Body of pancreas (tissue), 4 donors: ENCODE data around the gene PALLD. TPM values are rescaled to one million over a fixed set of nuclear protein-coding genes. Genes with fewer than 3 reads are reported as not detected.

Experiments used
- ATAC-seq: fragments of 150-250 bp; one replicate; pipeline ENCODE4 v1.9.1; 2016
- DNase-seq, 4 donors: peaks; one replicate each; pipeline ENCODE4 v3.0.0-alpha.2; 2019
- H3K27ac ChIP-seq, 4 donors: fragments of 200-600 bp; sonication (generic); 1 replicate in 3 of 4; 2 replicates in 1 of 4; pipeline versions ENCODE4 v1.5.1 to v1.6.1; 2016 to 2019; ENCODE audit warnings: mild to moderate bottlenecking in 1 of 4, mixed read lengths in 1 of 4, moderate library complexity in 1 of 4
- H3K27me3 ChIP-seq, 2 donors: fragments of 200-600 bp; sonication (generic); one replicate each; pipeline ENCODE4 v1.6.0; 2016; ENCODE audit warnings: mild to moderate bottlenecking in 1 of 2
- H3K36me3 ChIP-seq, 2 donors: fragments of 200-600 bp; sonication (generic); replicated peaks in 1 of 2; 2 replicates each; pipeline ENCODE4 v1.5.1; 2016; ENCODE audit warnings: low read depth in 2 of 2; ENCODE audit not compliant: insufficient read depth in 1 of 2
- H3K4me1 ChIP-seq: fragments of 200-600 bp; sonication (generic); one replicate; pipeline ENCODE4 v1.6.0; 2016
- H3K4me3 ChIP-seq, 2 donors: fragments of 200-600 bp; sonication (generic); 1 replicate in 1 of 2; 2 replicates in 1 of 2; pipeline ENCODE4 v1.5.1; 2016 to 2019
- H3K9me3 ChIP-seq, 3 donors: fragments of 200-600 bp; sonication (generic); 1 replicate in 2 of 3; 2 replicates in 1 of 3; pipeline ENCODE4 v1.5.1; 2016
- POLR2A ChIP-seq, 3 donors: fragments of 450-650 bp; IDR thresholded peaks; one replicate each; pipeline ENCODE4 v1.6.1; 2016; ENCODE audit warnings: antibody characterized with exemption in 3 of 3, mild to moderate bottlenecking in 2 of 3
- WGBS, 2 donors: methylation state at CpG; one replicate each; pipeline ENCODE4 v1.1.5; 2017; 5-methylcytosine and 5-hydroxymethylcytosine counted together
- intact Hi-C: fragments of 100-400 bp; cut with DNase I; formaldehyde crosslinking; loops from one replicate; pipeline ENCODE4 v1.15.1; 2023
- total RNA-seq, 2 donors: library from RNA; depleted of rRNA; stranded (reverse); fragments of >200 nt; gene quantifications; one replicate each; pipeline ENCODE4 v1.1.0, GENCODE V29; 2016
- TF ChIP-seq, protein P1 (sequence below), 7 experiments: fragments of 450-650 bp in 4 of 7; fragments of 200-600 bp in 3 of 7; sonication (generic) in 3 of 7; IDR thresholded peaks; one replicate each; pipeline ENCODE4 v1.5.1; 2016 to 2019; ENCODE audit warnings: antibody characterized with exemption in 7 of 7

Gene PALLD
- total RNA-seq, 2 donors from 2014 or later: 46.8 to 52.4 TPM

- Histone ChIP-seq H3K36me3 (no peaks in the 10 kb centered on the region), H3K27me3 (no peaks in the 10 kb centered on the region), H3K4me1 (peaks cover 4% of the 10 kb centered on the region), H3K27ac (no peak overlapping the region), H3K4me3 (no peak overlapping the region), H3K9me3 (no peaks in the 10 kb centered on the region)
- intact Hi-C loops: no loop called here
- WGBS, 2 donors: 94 to 98% methylated on average over 2 of the region's 2 CpGs
- TF ChIP-seq, protein P1, sequence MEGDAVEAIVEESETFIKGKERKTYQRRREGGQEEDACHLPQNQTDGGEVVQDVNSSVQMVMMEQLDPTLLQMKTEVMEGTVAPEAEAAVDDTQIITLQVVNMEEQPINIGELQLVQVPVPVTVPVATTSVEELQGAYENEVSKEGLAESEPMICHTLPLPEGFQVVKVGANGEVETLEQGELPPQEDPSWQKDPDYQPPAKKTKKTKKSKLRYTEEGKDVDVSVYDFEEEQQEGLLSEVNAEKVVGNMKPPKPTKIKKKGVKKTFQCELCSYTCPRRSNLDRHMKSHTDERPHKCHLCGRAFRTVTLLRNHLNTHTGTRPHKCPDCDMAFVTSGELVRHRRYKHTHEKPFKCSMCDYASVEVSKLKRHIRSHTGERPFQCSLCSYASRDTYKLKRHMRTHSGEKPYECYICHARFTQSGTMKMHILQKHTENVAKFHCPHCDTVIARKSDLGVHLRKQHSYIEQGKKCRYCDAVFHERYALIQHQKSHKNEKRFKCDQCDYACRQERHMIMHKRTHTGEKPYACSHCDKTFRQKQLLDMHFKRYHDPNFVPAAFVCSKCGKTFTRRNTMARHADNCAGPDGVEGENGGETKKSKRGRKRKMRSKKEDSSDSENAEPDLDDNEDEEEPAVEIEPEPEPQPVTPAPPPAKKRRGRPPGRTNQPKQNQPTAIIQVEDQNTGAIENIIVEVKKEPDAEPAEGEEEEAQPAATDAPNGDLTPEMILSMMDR (IDR thresholded peaks at IDR 0.05): no peak
- TF ChIP-seq POLR2A (IDR thresholded peaks at IDR 0.05): no peak
- no peak for ATAC-seq
- DNase-seq: peak in 1 of 4 donors; percentile 21
Measured at GRCh38 chr4:168475745-168476144, 21.1 kb upstream of the PALLD start.

GRCh38 chr4:168478868-168479267 is 18.0 kb upstream of the PALLD start:
- Histone ChIP-seq H3K27me3 (no peaks in the 10 kb centered on the region), H3K36me3 (no peaks in the 10 kb centered on the region), H3K27ac (no peak overlapping the region), H3K4me3 (no peak overlapping the region), H3K4me1 (peaks cover 8% of the 10 kb centered on the region), H3K9me3 (no peaks in the 10 kb centered on the region)
- 96 to 97% methylated on average over 3 of the region's 3 CpGs for WGBS, 2 donors
- intact Hi-C loops: no loop called here
- ATAC-seq (no peak), DNase-seq (no peak)
- TF ChIP-seq, protein P1 (IDR thresholded peaks at IDR 0.05): no peak
- TF ChIP-seq POLR2A (IDR thresholded peaks at IDR 0.05): no peak

GRCh38 chr4:168480931-168481611 is 15.8 kb upstream of the PALLD start:
- intact Hi-C loops: no loop called here
- no peaks in the 10 kb centered on the region for H3K27me3 ChIP-seq
- ATAC-seq: peak; percentile 54
- peak; percentile 15 to 39 (median 22) for DNase-seq
- TF ChIP-seq POLR2A (IDR thresholded peaks at IDR 0.05): no peak
- TF ChIP-seq, protein P1 (IDR thresholded peaks at IDR 0.05): no peak
- H3K36me3 ChIP-seq: no peaks in the 10 kb centered on the region
- H3K4me3 ChIP-seq: peak overlapping the region; percentile 66 to 86
- peaks cover 8% of the 10 kb centered on the region for H3K4me1 ChIP-seq
- no peaks in the 10 kb centered on the region for H3K9me3 ChIP-seq
- peak overlapping the region; percentile 76 to 97 (median 90) for H3K27ac ChIP-seq
- 13 to 14% methylated on average over 7 of the region's 7 CpGs for WGBS, 2 donors

- no peaks in the 10 kb centered on the region for H3K27me3 ChIP-seq
- H3K9me3 ChIP-seq: no peaks in the 10 kb centered on the region
- DNase-seq: no peak
- H3K27ac ChIP-seq: no peak overlapping the region
- ATAC-seq: no peak
- intact Hi-C loops: no loop called here
- peaks cover 8% of the 10 kb centered on the region for H3K4me1 ChIP-seq
- TF ChIP-seq, protein P1 (IDR thresholded peaks at IDR 0.05): no peak
- no peak for TF ChIP-seq POLR2A (IDR thresholded peaks at IDR 0.05)
- WGBS, 2 donors: 85 to 87% methylated on average over 7 of the region's 7 CpGs
- H3K36me3 ChIP-seq: no peaks in the 10 kb centered on the region
- no peak overlapping the region for H3K4me3 ChIP-seq
Measured at GRCh38 chr4:168483811-168484210, 13.0 kb upstream of the PALLD start.

GRCh38 chr4:168484626-168485025 is 12.2 kb upstream of the PALLD start:
- intact Hi-C loops: no loop called here
- TF ChIP-seq, protein P1 (IDR thresholded peaks at IDR 0.05): no peak
- no peak for TF ChIP-seq POLR2A (IDR thresholded peaks at IDR 0.05)
- no peaks in the 10 kb centered on the region for H3K36me3 ChIP-seq
- ATAC-seq (no peak), DNase-seq (no peak)
- H3K9me3 ChIP-seq: no peaks in the 10 kb centered on the region
- peaks cover 4% of the 10 kb centered on the region for H3K4me1 ChIP-seq
- no peak overlapping the region for H3K4me3 ChIP-seq
- no peaks in the 10 kb centered on the region for H3K27me3 ChIP-seq
- no peak overlapping the region for H3K27ac ChIP-seq
